Mesendoderm (in vitro differentiated cells): ENCODE measurements around the gene ARHGAP32. TPM values are rescaled to one million over a fixed set of nuclear protein-coding genes. Genes with fewer than 3 reads are reported as not detected.

Source experiments
- DNase-seq: peaks from one replicate; pipeline ENCODE4 v3.0.0; 2013
- H2AK5ac ChIP-seq: 2 replicates; pipeline ENCODE4 v1.6.1; 2013; ENCODE audit warnings: low read length, inconsistent platforms
- H2BK120ac ChIP-seq: 2 replicates; pipeline ENCODE4 v1.6.1; 2013; ENCODE audit warnings: low read depth, mild to moderate bottlenecking, low read length, moderate library complexity, mixed read lengths
- H2BK15ac ChIP-seq: replicated peaks from 2 replicates; pipeline ENCODE4 v1.6.1; 2013; ENCODE audit warnings: low read depth, mild to moderate bottlenecking, moderate library complexity
- H2BK5ac ChIP-seq: 2 replicates; pipeline ENCODE4 v1.6.1; 2013; ENCODE audit warnings: low read length, inconsistent platforms
- H3K18ac ChIP-seq: 2 replicates; pipeline ENCODE4 v1.6.1; 2013; ENCODE audit warnings: mild to moderate bottlenecking, low read length, mixed read lengths
- H3K23ac ChIP-seq: one replicate; pipeline ENCODE4 v1.6.1; 2013; ENCODE audit warnings: low read length
- H3K27ac ChIP-seq: 2 replicates; pipeline ENCODE4 v1.5.1; 2013; ENCODE audit warnings: low read depth, mild to moderate bottlenecking, inconsistent platforms, low read length, moderate library complexity
- H3K27me3 ChIP-seq: 2 replicates; pipeline ENCODE4 v1.6.1; 2013; ENCODE audit warnings: low read length, control low read depth, mild to moderate bottlenecking, inconsistent platforms; ENCODE audit not compliant: insufficient read depth, poor library complexity
- H3K36me3 ChIP-seq: 2 replicates; pipeline ENCODE4 v1.6.1; 2013; ENCODE audit warnings: low read length, inconsistent platforms; ENCODE audit not compliant: control insufficient read depth, insufficient read depth
- H3K4ac ChIP-seq: one replicate; pipeline ENCODE4 v1.6.1; 2013; ENCODE audit warnings: low read depth, mild to moderate bottlenecking, low read length, moderate library complexity
- H3K4me1 ChIP-seq: 2 replicates; pipeline ENCODE4 v1.6.1; 2013; ENCODE audit warnings: low read depth, low read length, inconsistent platforms; ENCODE audit not compliant: control insufficient read depth
- H3K4me2 ChIP-seq: 2 replicates; pipeline ENCODE4 v1.6.1; 2013; ENCODE audit warnings: low read length
- H3K4me3 ChIP-seq: 2 replicates; pipeline ENCODE4 v1.5.1; 2013; ENCODE audit warnings: mild to moderate bottlenecking, low read length
- H3K56ac ChIP-seq: one replicate; pipeline ENCODE4 v1.6.1; 2013; ENCODE audit warnings: low read length
- H3K79me1 ChIP-seq: 2 replicates; pipeline ENCODE4 v1.6.1; 2013; ENCODE audit warnings: low read length, inconsistent platforms
- H3K79me2 ChIP-seq: 2 replicates; pipeline ENCODE4 v1.6.1; 2013; ENCODE audit warnings: mild to moderate bottlenecking, low read length; ENCODE audit not compliant: control insufficient read depth, insufficient read depth
- H3K9ac ChIP-seq: 2 replicates; pipeline ENCODE4 v1.6.1; 2013; ENCODE audit warnings: low read length, inconsistent platforms
- H4K5ac ChIP-seq: one replicate; pipeline ENCODE4 v1.6.1; 2013; ENCODE audit warnings: low read length
- H4K8ac ChIP-seq: one replicate; pipeline ENCODE4 v1.6.1; 2013; ENCODE audit warnings: low read depth, mild to moderate bottlenecking, control low read depth, low read length, moderate library complexity
- WGBS: extraction: QIAGEN DNeasy Blood & Tissue Kit; methylation state at CpG from one replicate; pipeline ENCODE4 v1.1.7; 2013; ENCODE audit warnings: low lambda C conversion rate, missing lambda C conversion rate; ENCODE audit not compliant: insufficient coverage; ENCODE audit errors: extremely low coverage; 5-methylcytosine and 5-hydroxymethylcytosine counted together
- small RNA-seq: library from polyadenylated mRNA; stranded (forward); fragments of <200 nt; extraction: miRNeasy Mini kit (QIAGEN cat#:217004); gene quantifications from one replicate; pipeline ENCODE3, GENCODE V24; 2013; ENCODE audit not compliant: insufficient read depth

Gene ARHGAP32

GRCh38 chr11:128917144-128917724 is 274.9 kb downstream of the ARHGAP32 start:
- Histone ChIP-seq H2BK120ac (no peak overlapping the region), H3K56ac (no peak overlapping the region), H2BK5ac (no peak overlapping the region), H4K8ac (no peak overlapping the region), H3K4me1 (no peaks in the 10 kb centered on the region), H3K9ac (no peak overlapping the region), H3K79me1 (no peaks in the 10 kb centered on the region), H3K79me2 (no peaks in the 10 kb centered on the region), H2AK5ac (no peak overlapping the region), H3K4me3 (no peak overlapping the region), H3K27ac (no peak overlapping the region), H3K18ac (no peak overlapping the region), H3K4me2 (no peak overlapping the region), H3K4ac (no peak overlapping the region), H3K36me3 (no peaks in the 10 kb centered on the region), H3K27me3 (no peaks in the 10 kb centered on the region), H3K23ac (no peak overlapping the region), H2BK15ac (no peak overlapping the region), H4K5ac (no peak overlapping the region)
- WGBS, result no CpG with 5 or more reads among the region's 5 CpGs
- DNase-seq, result no peak

GRCh38 chr11:128916681-128917080 is 275.4 kb downstream of the ARHGAP32 start:
- Histone ChIP-seq H3K4ac (no peak overlapping the region), H2BK15ac (no peak overlapping the region), H3K4me3 (no peak overlapping the region), H3K79me1 (no peaks in the 10 kb centered on the region), H2BK5ac (no peak overlapping the region), H4K8ac (no peak overlapping the region), H3K4me1 (no peaks in the 10 kb centered on the region), H3K9ac (no peak overlapping the region), H2AK5ac (no peak overlapping the region), H4K5ac (no peak overlapping the region), H3K56ac (no peak overlapping the region), H3K4me2 (no peak overlapping the region), H3K27me3 (no peaks in the 10 kb centered on the region), H2BK120ac (no peak overlapping the region), H3K27ac (no peak overlapping the region), H3K79me2 (no peaks in the 10 kb centered on the region), H3K23ac (no peak overlapping the region), H3K18ac (no peak overlapping the region), H3K36me3 (no peaks in the 10 kb centered on the region)
- WGBS, result no CpG with 5 or more reads among the region's 2 CpGs
- no peak for DNase-seq

GRCh38 chr11:128916037-128916572 is 276.0 kb downstream of the ARHGAP32 start:
- Histone ChIP-seq H2BK15ac (no peak overlapping the region), H3K56ac (no peak overlapping the region), H3K4me1 (no peaks in the 10 kb centered on the region), H3K4me3 (no peak overlapping the region), H3K4me2 (no peak overlapping the region), H3K23ac (no peak overlapping the region), H2AK5ac (no peak overlapping the region), H4K5ac (no peak overlapping the region), H3K4ac (no peak overlapping the region), H3K79me2 (no peaks in the 10 kb centered on the region), H3K27ac (no peak overlapping the region), H3K79me1 (no peaks in the 10 kb centered on the region), H2BK120ac (no peak overlapping the region), H3K36me3 (no peaks in the 10 kb centered on the region), H4K8ac (no peak overlapping the region), H3K9ac (no peak overlapping the region), H3K27me3 (no peaks in the 10 kb centered on the region), H2BK5ac (no peak overlapping the region), H3K18ac (no peak overlapping the region)
- no peak for DNase-seq
- WGBS, result no CpG with 5 or more reads among the region's 3 CpGs

GRCh38 chr11:128915149-128915521 is 277.0 kb downstream of the ARHGAP32 start:
- no peak overlapping the region for H4K5ac ChIP-seq
- no peaks in the 10 kb centered on the region for H3K36me3 ChIP-seq
- no peak overlapping the region for H3K9ac ChIP-seq
- no peak overlapping the region for H4K8ac ChIP-seq
- no peak overlapping the region for H3K4ac ChIP-seq
- no peak overlapping the region for H2AK5ac ChIP-seq
- DNase-seq, result no peak
- no peak overlapping the region for H3K4me2 ChIP-seq
- H3K18ac ChIP-seq, result no peak overlapping the region
- H2BK5ac ChIP-seq, result no peak overlapping the region
- H3K79me1 ChIP-seq, result no peaks in the 10 kb centered on the region
- no CpG with 5 or more reads among the region's 6 CpGs for WGBS
- no peaks in the 10 kb centered on the region for H3K4me1 ChIP-seq
- no peak overlapping the region for H2BK15ac ChIP-seq
- H3K27me3 ChIP-seq, result no peaks in the 10 kb centered on the region
- H3K79me2 ChIP-seq, result no peaks in the 10 kb centered on the region
- no peak overlapping the region for H3K56ac ChIP-seq
- H3K27ac ChIP-seq, result no peak overlapping the region
- H3K4me3 ChIP-seq, result no peak overlapping the region
- no peak overlapping the region for H3K23ac ChIP-seq
- H2BK120ac ChIP-seq, result no peak overlapping the region

Small RNAs within 50 kb of the gene (small RNA-seq; reads per million reads assigned to genes)
- not detected for gene RF00019
- not detected for gene RNU6-874P
- not detected for gene RNU6-876P
